ENCODE measurements around the gene MRPS15. TPM values are rescaled to one million over a fixed set of nuclear protein-coding genes. Genes with fewer than 3 reads are reported as not detected.
A peak's percentile ranks its signal among the peaks of the same experiment; 100 is the strongest.

MRPS15 gene
- total RNA-seq, 1 experiment from 2014 or later = 98.7 TPM

GRCh38 chr1:36420836-36421317 lies 43.3 kb downstream of the MRPS15 start:
- Histone ChIP-seq H3K79me2 (ENCODE audit: insufficient read depth, low read length) (no peaks in the 10 kb centered on the region), H3K27me3 (ENCODE audit: insufficient read depth, low read length) (no peaks in the 10 kb centered on the region), H2AFZ (ENCODE audit: low read depth, low read length, poor library complexity, severe bottlenecking) (no peak overlapping the region), H3K4me2 (ENCODE audit: low read length) (peak overlapping the region; percentile 3; the same call in 1 of the 2 replicates), H4K20me1 (ENCODE audit: insufficient read depth) (no peaks in the 10 kb centered on the region), H3K9me3 (ENCODE audit: control insufficient read depth in 1 of 2, insufficient read depth in 1 of 2, low read depth in 1 of 2, low read length in 2 of 2) (no peaks in the 10 kb centered on the region), H3K4me3 (replicated peaks in 1 of 2; ENCODE audit: low read depth in 1 of 2, low read length in 2 of 2) (no peak overlapping the region), H3K36me3 (ENCODE audit: control insufficient read depth in 1 of 2, insufficient read depth in 2 of 2, low read length in 2 of 2) (no peaks in the 10 kb centered on the region), H3K9me2 (ENCODE audit: insufficient read depth) (no peaks in the 10 kb centered on the region), H3K9ac (ENCODE audit: low read length) (no peak overlapping the region), H3K4me1 (ENCODE audit: control insufficient read depth in 1 of 2, insufficient read depth in 2 of 2, low read length in 2 of 2) (peaks cover 6 to 26% of the 10 kb centered on the region in 2 experiments; a peak in 3 of 4 replicates), H3K27ac (ENCODE audit: low read depth, low read length) (no peak overlapping the region)
- ChIA-PET POLR2A (no interaction called here), CTCF (interaction anchor here (1.4 to 3.0 kb wide), 3 partner anchors 19 to 79 kb away, joined by 3 to 7 read pairs (median 7); no protein-coding TSS in a partner anchor), RAD21 (ENCODE audit: low non-redundant PET in 1 of 2, low total read pairs in 2 of 2, uncharacterized antibody in 2 of 2, unreplicated experiment in 2 of 2) (no interaction called here)
- peak; percentile 92 for ATAC-seq
- BruUV-seq (replicated peaks) = no TSS peak
- TF ChIP-seq RAD21 (IDR thresholded peaks at IDR 0.05; ENCODE audit: low read depth) (peak; percentile 98), REST (IDR thresholded peaks at IDR 0.05; ENCODE audit: low read depth) (no peak), CTCF (IDR thresholded peaks at IDR 0.05 in 2 of 3, conservative IDR thresholded peaks at IDR 0.05 in 1 of 3; ENCODE audit: borderline replicate concordance in 1 of 3, insufficient read depth in 1 of 3, low read depth in 2 of 3, low read length in 2 of 3) (peak; percentile 89 to 94 (median 93)), ZNF274 (IDR thresholded peaks at IDR 0.05; ENCODE audit: low read depth, low read length) (no peak), TCF7L2 (IDR thresholded peaks at IDR 0.05; ENCODE audit: borderline replicate concordance, extremely low read depth, insufficient read depth, insufficient read length) (no peak), POLR2A (IDR thresholded peaks at IDR 0.05; ENCODE audit: borderline replicate concordance, extremely low read depth, insufficient read depth, insufficient read length) (no peak), ZBTB33 (IDR thresholded peaks at IDR 0.05; ENCODE audit: extremely low read depth, insufficient replicate concordance, low read length) (no peak), ELF1 (IDR thresholded peaks at IDR 0.05; ENCODE audit: borderline replicate concordance, low read depth) (no peak)
- peak; percentile 69 for DNase-seq (ENCODE audit: low read depth, low spot score)
- intact Hi-C loops (cut with micrococcal nuclease) = loop anchor here (1.0 to 5.0 kb wide), 4 partner anchors 52 to 319 kb away; no protein-coding TSS in a partner anchor

Measured in HCT116 (cell line).